DMS53 treated with DMSO at 0.1 percent for 48 hours (cell line): ENCODE data around the gene ODF2.

Source experiments
- DNase-seq: peaks from one replicate; lab custom pipeline; 2025; ENCODE audit not compliant: unreplicated experiment; lab: John Stamatoyannopoulos, UW

ODF2 gene

GRCh38 chr9:128526720-128527119, 70.9 kb downstream of the ODF2 start:
- no peak for DNase-seq

- DNase-seq, result no peak
Measured at GRCh38 chr9:128528445-128529160, 72.8 kb downstream of the ODF2 start.

GRCh38 chr9:128529191-128529590, 73.4 kb downstream of the ODF2 start:
- no peak for DNase-seq

GRCh38 chr9:128532581-128532980, 76.8 kb downstream of the ODF2 start:
- no peak for DNase-seq

GRCh38 chr9:128540634-128541360, 85.0 kb downstream of the ODF2 start:
- DNase-seq, result no peak

GRCh38 chr9:128546504-128546903, 90.7 kb downstream of the ODF2 start:
- DNase-seq, result no peak

- no peak for DNase-seq
Measured at GRCh38 chr9:128548876-128549275, 93.1 kb downstream of the ODF2 start.

GRCh38 chr9:128550226-128550625, 94.4 kb downstream of the ODF2 start:
- no peak for DNase-seq
